GM23338 (cell line): ENCODE measurements around the gene GPR55. TPM values are rescaled to one million over a fixed set of nuclear protein-coding genes. Genes with fewer than 3 reads are reported as not detected.
"Not testable (repeated sequence)": the region's sequence is repeated elsewhere in the genome, so short reads cannot be mapped to it uniquely, and the experiment has no call there.

Experiments
- ATAC-seq: fragments of 200-7000 bp; cut with Tn5 transposase; 3 replicates; pipeline ENCODE4 v1.9.1; 2020
- DNase-seq: peaks from one replicate; pipeline ENCODE4 v3.0.0-alpha.2; 2015; ENCODE audit warnings: low spot score
- H2AFZ ChIP-seq: fragments of 200-600 bp; sonication (generic); 2 replicates; pipeline ENCODE4 v1.8.0; 2016; ENCODE audit warnings: antibody characterized with exemption, mild to moderate bottlenecking, moderate library complexity
- H3F3A ChIP-seq: fragments of 200-600 bp; sonication (generic); replicated peaks from 2 replicates; pipeline ENCODE4 v1.8.0; 2017; ENCODE audit warnings: antibody characterized with exemption, mixed run types, low read depth
- H3K27ac ChIP-seq: fragments of 200-600 bp; sonication (generic); 2 replicates; pipeline ENCODE4 v1.6.1; 2016; ENCODE audit warnings: low read depth
- H3K27me3 ChIP-seq: fragments of 200-600 bp; sonication (generic); 2 replicates; pipeline ENCODE4 v1.8.0; 2016; ENCODE audit warnings: mild to moderate bottlenecking, mixed run types, moderate library complexity; ENCODE audit not compliant: insufficient read depth
- H3K36me3 ChIP-seq: fragments of 200-600 bp; sonication (generic); 2 replicates; pipeline ENCODE4 v1.8.0; 2016; ENCODE audit warnings: mild to moderate bottlenecking; ENCODE audit not compliant: insufficient read depth
- H3K4me1 ChIP-seq: fragments of 200-600 bp; sonication (generic); 2 replicates; pipeline ENCODE4 v1.8.0; 2016; ENCODE audit warnings: mild to moderate bottlenecking, moderate library complexity; ENCODE audit not compliant: insufficient read depth
- H3K4me2 ChIP-seq: fragments of 200-600 bp; sonication (generic); 2 replicates; pipeline ENCODE4 v1.7.1; 2017; ENCODE audit warnings: mixed run types
- H3K4me3 ChIP-seq: fragments of 200-600 bp; sonication (generic); 2 replicates; pipeline ENCODE4 v1.6.1; 2016; ENCODE audit warnings: mixed run types
- H3K79me2 ChIP-seq: fragments of 200-600 bp; sonication (generic); replicated peaks from 2 replicates; pipeline ENCODE4 v1.8.0; 2017; ENCODE audit warnings: mild to moderate bottlenecking; ENCODE audit not compliant: insufficient read depth
- H3K9me2 ChIP-seq: fragments of 200-600 bp; sonication (generic); 2 replicates; pipeline ENCODE4 v1.8.0; 2017; ENCODE audit not compliant: insufficient read depth
- H4K20me1 ChIP-seq: fragments of 200-600 bp; sonication (generic); replicated peaks from 2 replicates; pipeline ENCODE4 v1.8.0; 2017; ENCODE audit warnings: mild to moderate bottlenecking; ENCODE audit not compliant: insufficient read depth
- H3K27ac Mint-ChIP-seq: 2 replicates; pipeline ENCODE4 v1.8.0; 2020; ENCODE audit warnings: inconsistent platforms, mild to moderate bottlenecking, moderate library complexity, mixed read lengths
- H3K27me3 Mint-ChIP-seq: 3 replicates; pipeline ENCODE4 v1.8.0; 2022; ENCODE audit warnings: low read depth, mild to moderate bottlenecking, moderate library complexity, mixed read lengths, inconsistent platforms; ENCODE audit not compliant: insufficient read depth, poor library complexity
- H3K36me3 Mint-ChIP-seq: 3 replicates; pipeline ENCODE4 v1.8.0; 2021; ENCODE audit warnings: low read depth, mild to moderate bottlenecking, inconsistent platforms, moderate library complexity, mixed read lengths
- H3K4me1 Mint-ChIP-seq: 3 replicates; pipeline ENCODE4 v1.8.0; 2020; ENCODE audit warnings: mild to moderate bottlenecking, inconsistent platforms, mixed read lengths
- H3K4me3 Mint-ChIP-seq: 3 replicates; pipeline ENCODE4 v1.8.0; 2021; ENCODE audit warnings: moderate library complexity, mild to moderate bottlenecking, inconsistent platforms, mixed read lengths
- H3K9me3 Mint-ChIP-seq: 3 replicates; pipeline ENCODE4 v1.8.0; 2020; ENCODE audit warnings: moderate library complexity, mild to moderate bottlenecking, inconsistent platforms, mixed read lengths
- CREB1 ChIP-seq: fragments of 250-450 bp; sonication (Bioruptor Pico); IDR thresholded peaks from 2 replicates; pipeline ENCODE4 v1.5.0; 2020; ENCODE audit warnings: low read depth, mild to moderate bottlenecking, moderate library complexity
- JUNB ChIP-seq: IDR thresholded peaks from one replicate; pipeline ENCODE4 v1.6.1; 2016; ENCODE audit warnings: antibody characterized with exemption; ENCODE audit not compliant: unreplicated experiment
- NANOG ChIP-seq: IDR thresholded peaks from 2 replicates; pipeline ENCODE4 v1.6.1; 2016; ENCODE audit warnings: antibody characterized with exemption, borderline replicate concordance
- POLR2AphosphoS5 ChIP-seq: IDR thresholded peaks from 2 replicates; pipeline ENCODE4 v1.6.1; 2016; ENCODE audit warnings: antibody characterized with exemption, low read depth
- STAT1 ChIP-seq: IDR thresholded peaks from one replicate; pipeline ENCODE4 v1.6.1; 2016; ENCODE audit warnings: antibody characterized with exemption; ENCODE audit not compliant: unreplicated experiment
- ZNF114 ChIP-seq: fragments of 250-450 bp; sonication (Bioruptor Pico); IDR thresholded peaks from 2 replicates; pipeline ENCODE4 v1.5.0; 2020; ENCODE audit warnings: mild to moderate bottlenecking, moderate library complexity
- ZNF331 ChIP-seq: fragments of 250-450 bp; sonication (Bioruptor Pico); IDR thresholded peaks from 2 replicates; pipeline ENCODE4 v1.5.0; 2020; ENCODE audit warnings: low read depth, mild to moderate bottlenecking, moderate library complexity
- polyA plus RNA-seq: library from polyadenylated mRNA; unstranded; fragments of >200 nt; fragmentation: Nextera tagmentation; extraction: Ambion mirVana; gene quantifications from 2 replicates; pipeline ENCODE4 v1.2.1, GENCODE V29; 2016
- total RNA-seq: library from RNA; depleted of rRNA; stranded (reverse); fragments of >200 nt; shearing (Covaris generic); gene quantifications from 2 replicates; pipeline ENCODE4 v1.2.3, GENCODE V29; 2014
- TF ChIP-seq, protein P1 (sequence below), 2 experiments: fragments of 200-600 bp in 1 of 2; sonication (generic) in 1 of 2; conservative IDR thresholded peaks; 2 replicates each; pipeline versions ENCODE4 v1.5.1 to v1.6.1; 2016 to 2017; ENCODE audit warnings: antibody characterized with exemption in 2 of 2, low read depth in 2 of 2, mild to moderate bottlenecking in 2 of 2, moderate library complexity in 1 of 2
- TF ChIP-seq, protein P2 (sequence below): IDR thresholded peaks from 2 replicates; pipeline ENCODE4 v1.6.1; 2016; ENCODE audit warnings: antibody characterized with exemption

GPR55 gene
- total and polyA plus RNA-seq, 2 experiments from 2014 or later, result not detected

DNA sequence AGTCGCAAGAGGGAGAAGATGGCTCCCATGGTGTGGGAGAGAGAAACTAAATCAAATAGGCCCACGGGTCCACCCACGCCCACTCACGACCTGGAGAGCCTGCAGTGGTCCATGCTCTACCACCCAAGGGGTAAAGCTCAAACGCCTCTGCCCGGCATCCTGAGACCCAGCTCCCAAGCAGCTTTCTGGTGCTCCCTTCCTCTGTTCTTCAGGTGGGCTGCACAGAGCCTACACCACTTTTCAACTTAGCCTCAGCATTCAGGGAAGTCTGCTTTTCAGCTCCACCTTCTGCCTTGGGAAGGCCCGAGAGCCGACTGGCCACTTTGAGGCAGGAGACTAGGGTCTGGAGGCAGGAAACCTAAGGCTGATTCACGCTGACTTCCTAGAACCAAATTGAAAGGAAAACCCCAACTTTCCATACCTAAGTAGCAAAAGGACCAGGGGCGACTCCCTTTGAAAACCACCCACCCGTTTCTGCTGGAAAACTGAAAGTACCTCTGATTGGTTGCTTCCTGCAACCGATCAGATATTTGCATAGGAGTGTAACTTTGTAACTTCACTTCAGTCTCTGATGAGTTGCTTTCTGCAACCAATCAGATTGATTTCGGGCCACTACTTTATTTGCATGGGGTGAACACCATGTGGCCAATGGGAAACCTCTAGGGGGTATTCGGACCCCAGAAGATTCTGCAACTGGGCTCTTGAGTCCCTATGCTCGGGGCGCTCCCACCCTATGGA lies 44.0 kb upstream of the GPR55 start:
- no peaks in the 10 kb centered on the region for H3K36me3 Mint-ChIP-seq
- no peaks in the 10 kb centered on the region for H3K27me3 Mint-ChIP-seq
- no peaks in the 10 kb centered on the region for H3K4me1 Mint-ChIP-seq
- Histone ChIP-seq H3K36me3 (no peaks in the 10 kb centered on the region), H3F3A (no peaks in the 10 kb centered on the region), H4K20me1 (no peaks in the 10 kb centered on the region), H3K4me1 (no peaks in the 10 kb centered on the region), H3K27me3 (no peaks in the 10 kb centered on the region), H3K27ac (no peak overlapping the region), H3K9me2 (no peaks in the 10 kb centered on the region), H2AFZ (peak overlapping the region; percentile 89), H3K4me2 (no peak overlapping the region), H3K79me2 (no peaks in the 10 kb centered on the region), H3K4me3 (no peak overlapping the region)
- H3K9me3 Mint-ChIP-seq, result no peaks in the 10 kb centered on the region; the same call in 2 of the 3 replicates
- H3K4me3 Mint-ChIP-seq, result no peak overlapping the region
- TF ChIP-seq JUNB, result no peak
- TF ChIP-seq CREB1, result no peak
- TF ChIP-seq ZNF331 (CRISPR knock-in tag), result no peak
- TF ChIP-seq ZNF114 (CRISPR knock-in tag), result no peak
- no peak for TF ChIP-seq POLR2AphosphoS5
- no peak for DNase-seq
- H3K27ac Mint-ChIP-seq, result no peak overlapping the region
- no peak for ATAC-seq

DNA sequence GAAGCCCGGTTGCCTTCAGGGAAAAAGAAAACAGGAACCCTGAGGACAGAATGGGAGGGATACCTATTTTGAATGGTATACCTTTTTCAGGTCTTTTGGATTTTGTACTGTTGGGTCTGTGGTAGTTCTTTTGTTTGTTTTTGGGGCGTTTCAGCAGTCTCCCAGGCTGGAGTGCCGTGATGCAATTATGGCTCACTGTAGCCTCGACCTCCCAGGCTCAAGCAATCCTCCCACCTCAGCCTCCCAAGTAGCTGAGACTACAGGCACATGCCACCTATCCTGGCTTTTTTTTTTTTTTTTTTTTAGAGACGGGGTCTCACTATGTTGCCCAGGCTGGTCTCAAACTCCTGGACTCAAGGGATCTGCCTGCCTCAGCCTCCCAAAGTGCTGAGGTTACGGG lies 43.3 kb upstream of the GPR55 start:
- H3K27ac Mint-ChIP-seq, H3K79me2 ChIP-seq, H3K27me3 Mint-ChIP-seq, H3K9me2 ChIP-seq, H3K27me3 ChIP-seq, H3K36me3 Mint-ChIP-seq, H3K9me3 Mint-ChIP-seq, H3K36me3 ChIP-seq, H2AFZ ChIP-seq, H3K27ac ChIP-seq, H3K4me1 Mint-ChIP-seq, H3F3A ChIP-seq, H3K4me3 Mint-ChIP-seq, H4K20me1 ChIP-seq, H3K4me2 ChIP-seq, DNase-seq, ATAC-seq, H3K4me3 ChIP-seq, H3K4me1 ChIP-seq: not testable (repeated sequence)

DNA sequence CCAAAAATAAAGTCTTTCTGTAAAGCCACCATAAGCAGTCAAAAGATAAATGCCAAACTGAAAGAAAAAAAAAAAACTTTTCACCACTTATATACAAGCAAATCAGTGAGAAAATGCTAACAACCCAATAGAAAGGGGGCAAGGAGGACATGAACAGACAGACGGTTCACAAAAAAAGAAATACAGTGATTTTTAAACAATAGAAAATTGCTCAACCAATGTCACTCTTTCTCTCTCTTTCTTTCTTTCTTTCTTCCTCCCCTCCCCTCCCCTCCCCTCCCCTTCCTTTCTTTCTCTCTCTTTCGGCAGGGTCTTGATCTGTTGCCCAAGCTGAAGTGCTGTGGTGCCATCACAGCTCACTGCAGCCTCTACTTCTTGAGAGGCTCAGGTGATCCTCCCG lies 42.1 kb upstream of the GPR55 start:
- Histone ChIP-seq H4K20me1 (no peaks in the 10 kb centered on the region), H2AFZ (no peak overlapping the region), H3K79me2 (no peaks in the 10 kb centered on the region), H3K4me1 (no peaks in the 10 kb centered on the region), H3K36me3 (no peaks in the 10 kb centered on the region), H3K4me2 (no peak overlapping the region), H3K27me3 (no peaks in the 10 kb centered on the region), H3K27ac (no peak overlapping the region), H3F3A (no peaks in the 10 kb centered on the region), H3K9me2 (no peaks in the 10 kb centered on the region), H3K4me3 (no peak overlapping the region)
- no peaks in the 10 kb centered on the region for H3K4me1 Mint-ChIP-seq
- DNase-seq, result no peak
- H3K27ac Mint-ChIP-seq, result no peak overlapping the region
- no peak overlapping the region for H3K4me3 Mint-ChIP-seq
- H3K36me3 Mint-ChIP-seq, result no peaks in the 10 kb centered on the region
- no peaks in the 10 kb centered on the region for H3K27me3 Mint-ChIP-seq
- no peak for ATAC-seq
- TF ChIP-seq NANOG (no peak), JUNB (no peak), STAT1 (no peak)
- TF ChIP-seq, protein P1, sequence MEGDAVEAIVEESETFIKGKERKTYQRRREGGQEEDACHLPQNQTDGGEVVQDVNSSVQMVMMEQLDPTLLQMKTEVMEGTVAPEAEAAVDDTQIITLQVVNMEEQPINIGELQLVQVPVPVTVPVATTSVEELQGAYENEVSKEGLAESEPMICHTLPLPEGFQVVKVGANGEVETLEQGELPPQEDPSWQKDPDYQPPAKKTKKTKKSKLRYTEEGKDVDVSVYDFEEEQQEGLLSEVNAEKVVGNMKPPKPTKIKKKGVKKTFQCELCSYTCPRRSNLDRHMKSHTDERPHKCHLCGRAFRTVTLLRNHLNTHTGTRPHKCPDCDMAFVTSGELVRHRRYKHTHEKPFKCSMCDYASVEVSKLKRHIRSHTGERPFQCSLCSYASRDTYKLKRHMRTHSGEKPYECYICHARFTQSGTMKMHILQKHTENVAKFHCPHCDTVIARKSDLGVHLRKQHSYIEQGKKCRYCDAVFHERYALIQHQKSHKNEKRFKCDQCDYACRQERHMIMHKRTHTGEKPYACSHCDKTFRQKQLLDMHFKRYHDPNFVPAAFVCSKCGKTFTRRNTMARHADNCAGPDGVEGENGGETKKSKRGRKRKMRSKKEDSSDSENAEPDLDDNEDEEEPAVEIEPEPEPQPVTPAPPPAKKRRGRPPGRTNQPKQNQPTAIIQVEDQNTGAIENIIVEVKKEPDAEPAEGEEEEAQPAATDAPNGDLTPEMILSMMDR (conservative IDR thresholded peaks at IDR 0.05; ENCODE audit: low read depth in 2 of 2), result no peak
- TF ChIP-seq, protein P2, sequence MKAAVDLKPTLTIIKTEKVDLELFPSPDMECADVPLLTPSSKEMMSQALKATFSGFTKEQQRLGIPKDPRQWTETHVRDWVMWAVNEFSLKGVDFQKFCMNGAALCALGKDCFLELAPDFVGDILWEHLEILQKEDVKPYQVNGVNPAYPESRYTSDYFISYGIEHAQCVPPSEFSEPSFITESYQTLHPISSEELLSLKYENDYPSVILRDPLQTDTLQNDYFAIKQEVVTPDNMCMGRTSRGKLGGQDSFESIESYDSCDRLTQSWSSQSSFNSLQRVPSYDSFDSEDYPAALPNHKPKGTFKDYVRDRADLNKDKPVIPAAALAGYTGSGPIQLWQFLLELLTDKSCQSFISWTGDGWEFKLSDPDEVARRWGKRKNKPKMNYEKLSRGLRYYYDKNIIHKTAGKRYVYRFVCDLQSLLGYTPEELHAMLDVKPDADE, result no peak
- peaks cover 6% of the 10 kb centered on the region; the same call in 2 of the 3 replicates for H3K9me3 Mint-ChIP-seq
